HUES64 (cell line): ENCODE results near the gene RPL35.

Experiments used
- H3K27ac ChIP-seq: 2 replicates; pipeline ENCODE4 v1.7.0; 2013; ENCODE audit warnings: low read depth, low read length, inconsistent platforms
- H3K27me3 ChIP-seq: 2 replicates; pipeline ENCODE4 v1.6.1; 2013; ENCODE audit warnings: mild to moderate bottlenecking, low read length; ENCODE audit not compliant: insufficient read depth
- H3K36me3 ChIP-seq: 2 replicates; pipeline ENCODE4 v1.6.1; 2013; ENCODE audit warnings: mild to moderate bottlenecking, low read length; ENCODE audit not compliant: insufficient read depth
- H3K4me1 ChIP-seq: 2 replicates; pipeline ENCODE4 v1.6.1; 2013; ENCODE audit warnings: mild to moderate bottlenecking, low read length, moderate library complexity; ENCODE audit not compliant: insufficient read depth
- H3K4me3 ChIP-seq: 2 replicates; pipeline ENCODE4 v1.5.1; 2013; ENCODE audit warnings: mild to moderate bottlenecking, low read length, moderate library complexity
- H3K9ac ChIP-seq: 2 replicates; pipeline ENCODE4 v1.6.1; 2013; ENCODE audit warnings: mild to moderate bottlenecking, low read depth, low read length
- H3K9me3 ChIP-seq: 2 replicates; pipeline ENCODE4 v1.6.1; 2013; ENCODE audit warnings: low read depth, low read length; ENCODE audit not compliant: insufficient read depth
- WGBS: fragments of 150-250, 120-280 bp; methylation state at CpG from one replicate; pipeline ENCODE4 v1.1.7; 2013; ENCODE audit warnings: missing lambda C conversion rate; 5-methylcytosine and 5-hydroxymethylcytosine counted together

Gene RPL35

DNA sequence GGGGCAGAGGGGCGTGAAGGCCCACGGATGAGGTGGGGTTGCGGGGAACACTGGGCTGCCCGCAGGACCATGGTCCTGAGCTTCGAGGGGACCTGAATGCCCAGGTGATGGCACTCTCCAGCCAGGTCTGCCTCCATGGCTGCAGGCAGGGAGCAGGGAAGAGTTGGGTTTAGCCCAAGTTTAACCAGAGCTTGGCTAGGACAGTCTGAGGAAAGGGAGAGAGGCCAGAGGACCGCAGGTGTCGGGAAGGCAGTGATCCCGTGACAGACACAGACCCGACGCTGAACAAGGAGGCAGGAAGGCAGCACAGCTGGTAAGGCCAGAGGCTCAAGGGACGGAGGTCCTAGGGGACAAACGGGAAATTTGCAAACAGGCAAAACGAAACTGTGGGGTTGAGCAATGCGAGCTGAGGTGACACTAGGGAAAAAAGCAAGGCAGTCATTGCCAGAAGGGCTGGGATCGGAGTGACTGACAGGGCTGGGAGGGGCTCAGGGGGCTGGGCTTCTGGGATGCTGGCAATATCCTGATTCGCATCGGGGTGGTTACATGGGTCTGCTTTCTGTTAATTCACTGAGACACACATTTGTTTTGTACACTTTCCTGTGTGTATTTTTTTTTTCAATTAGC, 25.2 kb upstream of the RPL35 start:
- Histone ChIP-seq H3K27me3 (no peaks in the 10 kb centered on the region), H3K4me3 (no peak overlapping the region), H3K27ac (no peak overlapping the region), H3K36me3 (peaks cover 27% of the 10 kb centered on the region), H3K9me3 (no peaks in the 10 kb centered on the region), H3K4me1 (peaks cover 8% of the 10 kb centered on the region; the same call in 1 of the 2 replicates), H3K9ac (no peak overlapping the region)
- WGBS, result 90% methylated on average over 17 of the region's 17 CpGs

DNA sequence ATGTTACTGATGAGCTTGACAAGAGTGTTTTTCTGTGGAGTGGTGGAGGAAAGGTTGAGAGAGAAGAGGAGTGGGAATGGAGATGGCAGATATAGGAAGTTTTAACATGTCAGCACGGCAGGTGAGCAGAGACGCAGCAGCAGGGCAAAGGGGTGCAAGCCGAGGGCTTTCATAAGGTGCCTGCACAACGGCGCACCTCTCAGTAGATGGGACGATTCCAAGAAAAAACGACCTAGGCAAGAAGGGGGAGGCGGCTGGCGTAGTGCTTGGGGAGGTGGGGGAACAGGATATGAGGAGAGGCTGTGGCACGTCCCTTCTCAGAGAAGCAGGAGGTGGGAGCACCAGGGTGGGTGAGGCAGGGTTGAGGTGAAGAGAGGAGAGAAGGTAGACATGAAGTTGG, 24.7 kb upstream of the RPL35 start:
- H3K4me1 ChIP-seq, result peaks cover 13% of the 10 kb centered on the region; the same call in 1 of the 2 replicates
- no peaks in the 10 kb centered on the region for H3K27me3 ChIP-seq
- no peak overlapping the region for H3K27ac ChIP-seq
- no peak overlapping the region for H3K4me3 ChIP-seq
- peaks cover 27% of the 10 kb centered on the region for H3K36me3 ChIP-seq
- no peak overlapping the region for H3K9ac ChIP-seq
- no peaks in the 10 kb centered on the region for H3K9me3 ChIP-seq
- 88% methylated on average over 10 of the region's 10 CpGs for WGBS

DNA sequence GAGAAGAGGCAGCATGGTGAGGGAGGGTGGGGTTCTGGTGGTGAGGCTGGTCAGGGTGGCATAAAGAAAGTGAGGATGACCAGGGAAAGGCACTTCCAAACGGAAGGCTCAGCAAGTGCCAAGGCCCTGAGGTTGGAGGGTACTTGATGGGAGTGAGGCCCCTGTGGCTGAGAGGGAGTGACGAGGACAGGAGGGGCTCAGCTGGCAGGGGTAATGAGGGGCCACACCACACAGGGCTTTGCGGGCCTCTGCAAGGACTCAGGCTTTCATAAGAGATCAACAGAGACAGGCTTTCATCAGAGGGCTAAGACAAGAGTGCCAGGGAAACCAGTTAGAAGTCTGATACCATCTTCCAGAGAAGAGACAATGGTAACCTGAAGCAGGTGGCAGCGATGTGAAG, 23.8 kb upstream of the RPL35 start:
- Histone ChIP-seq H3K9me3 (no peaks in the 10 kb centered on the region), H3K4me3 (no peak overlapping the region), H3K9ac (no peak overlapping the region), H3K27me3 (no peaks in the 10 kb centered on the region), H3K4me1 (peaks cover 22% of the 10 kb centered on the region), H3K36me3 (peaks cover 21% of the 10 kb centered on the region), H3K27ac (no peak overlapping the region)
- WGBS, result 93% methylated on average over 4 of the region's 4 CpGs

DNA sequence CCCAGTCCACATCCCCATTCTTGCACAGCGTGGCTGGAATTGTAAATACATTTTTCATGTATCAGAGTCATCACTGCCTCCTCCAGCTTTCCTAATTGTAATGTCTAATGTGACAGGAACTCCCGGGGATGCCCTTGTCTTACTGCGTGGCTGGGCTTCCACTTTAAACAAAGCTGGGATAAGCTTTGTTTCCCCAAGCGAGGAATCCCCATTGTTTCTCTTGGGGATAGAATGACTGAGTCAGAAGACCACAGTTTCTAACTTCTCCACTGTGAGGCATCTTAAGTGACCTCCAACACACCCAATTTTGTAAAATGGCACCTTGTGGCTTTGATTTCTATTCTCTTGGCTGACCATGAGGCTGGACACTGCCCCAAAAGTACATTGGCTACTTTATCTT, 22.6 kb upstream of the RPL35 start:
- no peak overlapping the region for H3K9ac ChIP-seq
- peaks cover 15% of the 10 kb centered on the region; the same call in 1 of the 2 replicates for H3K36me3 ChIP-seq
- H3K4me3 ChIP-seq, result no peak overlapping the region
- 62% methylated on average over 4 of the region's 4 CpGs for WGBS
- peaks cover 30% of the 10 kb centered on the region for H3K4me1 ChIP-seq
- H3K27ac ChIP-seq, result peak overlapping the region; percentile 3
- H3K9me3 ChIP-seq, result no peaks in the 10 kb centered on the region
- H3K27me3 ChIP-seq, result no peaks in the 10 kb centered on the region

DNA sequence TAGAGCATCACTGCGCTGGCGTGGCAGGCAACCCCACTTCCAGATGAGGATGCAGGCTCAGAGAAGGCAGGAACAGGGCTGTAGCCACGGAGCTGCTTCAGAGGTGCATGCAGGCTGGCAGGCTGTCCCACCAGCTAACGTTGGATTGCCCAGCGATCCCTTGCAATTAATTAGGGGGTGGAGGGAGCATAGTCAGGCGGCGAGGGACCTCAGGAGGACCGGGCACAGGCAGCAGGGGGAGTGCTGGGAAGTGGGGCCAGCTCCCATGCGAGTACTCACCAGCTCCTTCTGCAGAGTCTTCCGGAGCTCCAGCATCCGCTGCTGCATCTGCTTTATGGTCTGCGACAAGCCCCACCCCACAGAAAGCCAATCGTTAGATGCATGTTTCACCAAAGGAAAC, 20.5 kb upstream of the RPL35 start:
- Histone ChIP-seq H3K27me3 (no peaks in the 10 kb centered on the region), H3K9ac (peak overlapping the region; percentile 16; the same call in 1 of the 2 replicates), H3K36me3 (peaks cover 24% of the 10 kb centered on the region), H3K9me3 (no peaks in the 10 kb centered on the region), H3K4me3 (no peak overlapping the region), H3K27ac (no peak overlapping the region), H3K4me1 (peaks cover 30% of the 10 kb centered on the region)
- 73% methylated on average over 13 of the region's 13 CpGs for WGBS

DNA sequence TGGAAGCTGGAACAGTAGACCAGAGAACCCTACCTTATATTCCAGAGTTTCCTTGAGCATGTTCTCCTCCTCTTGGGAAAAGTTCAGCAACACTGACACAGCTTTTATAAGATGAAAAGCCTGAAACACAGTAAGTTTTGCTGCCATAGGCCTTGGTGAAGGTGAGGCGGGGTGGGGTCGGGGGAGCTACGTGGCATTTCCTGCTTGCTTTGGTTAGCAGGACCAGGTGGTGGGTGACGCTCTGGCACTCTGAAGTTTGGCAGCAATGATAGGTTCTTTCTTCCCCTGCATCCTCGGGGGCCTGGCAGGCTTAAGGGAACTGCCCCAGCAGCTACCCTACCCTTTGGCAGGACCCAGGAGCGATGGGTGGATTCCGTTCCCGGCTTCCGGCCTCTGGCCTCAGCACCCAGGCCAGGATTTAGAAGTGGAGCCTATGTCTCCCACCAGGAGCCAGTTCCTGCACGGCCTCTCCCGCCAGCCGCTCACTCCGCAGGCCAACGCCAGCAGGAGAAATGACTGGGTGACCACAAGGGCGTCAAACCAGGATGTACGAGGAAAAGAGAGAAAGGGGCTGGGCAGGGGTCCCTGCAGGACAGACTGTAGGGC, 19.5 kb upstream of the RPL35 start:
- Histone ChIP-seq H3K27ac (peak overlapping the region; percentile 41; the same call in 1 of the 2 replicates), H3K27me3 (no peaks in the 10 kb centered on the region), H3K36me3 (peaks cover 32% of the 10 kb centered on the region), H3K9me3 (no peaks in the 10 kb centered on the region), H3K4me3 (no peak overlapping the region), H3K4me1 (peaks cover 30% of the 10 kb centered on the region), H3K9ac (no peak overlapping the region)
- 91% methylated on average over 16 of the region's 16 CpGs for WGBS

DNA sequence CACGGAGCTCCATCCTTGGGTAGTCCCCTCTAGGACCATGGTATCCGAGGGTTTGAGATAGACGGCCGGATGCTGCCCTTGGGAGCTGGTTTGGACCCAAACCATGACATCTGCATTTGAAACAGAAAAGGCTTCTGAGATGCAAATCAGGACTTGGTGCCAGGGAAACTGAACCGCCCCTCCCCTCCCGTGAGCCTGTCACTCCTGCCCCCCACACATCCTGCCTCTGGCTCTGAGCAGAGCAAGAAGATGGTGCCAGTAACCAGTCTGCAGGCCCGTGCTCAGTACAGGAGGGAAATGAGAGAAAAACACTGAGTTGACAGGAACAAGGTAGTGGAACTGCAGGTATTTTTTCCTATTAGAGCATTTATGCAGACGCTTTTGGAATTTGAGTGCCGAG, 18.7 kb upstream of the RPL35 start:
- H3K9ac ChIP-seq, result no peak overlapping the region
- no peaks in the 10 kb centered on the region for H3K27me3 ChIP-seq
- H3K4me3 ChIP-seq, result no peak overlapping the region
- WGBS, result 19% methylated on average over 9 of the region's 9 CpGs
- no peaks in the 10 kb centered on the region for H3K9me3 ChIP-seq
- H3K36me3 ChIP-seq, result peaks cover 37% of the 10 kb centered on the region
- peak overlapping the region; percentile 41; the same call in 1 of the 2 replicates for H3K27ac ChIP-seq
- H3K4me1 ChIP-seq, result peaks cover 30% of the 10 kb centered on the region

DNA sequence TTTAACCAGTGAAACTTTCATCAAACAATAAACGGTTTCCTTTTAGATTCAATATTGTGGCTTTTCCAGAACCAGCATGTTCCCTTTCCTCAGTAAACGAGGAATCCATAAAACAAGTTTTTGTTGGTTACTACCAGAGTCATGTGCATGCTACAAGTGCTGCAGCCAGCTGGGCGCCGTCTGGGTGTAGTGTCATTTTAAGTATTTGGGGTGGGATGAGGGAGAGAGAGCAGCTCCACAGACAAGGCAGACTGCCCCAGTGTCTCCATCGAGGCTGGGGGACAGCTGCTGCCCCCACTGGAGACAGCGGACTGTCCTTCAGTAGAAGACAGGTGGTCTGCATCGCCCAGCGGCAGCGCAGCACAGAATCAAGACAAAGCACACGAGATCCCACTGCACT, 17.5 kb upstream of the RPL35 start:
- H3K4me1 ChIP-seq, result peaks cover 27% of the 10 kb centered on the region
- peak overlapping the region; percentile 31; the same call in 1 of the 2 replicates for H3K27ac ChIP-seq
- H3K9ac ChIP-seq, result no peak overlapping the region
- H3K9me3 ChIP-seq, result no peaks in the 10 kb centered on the region
- WGBS, result 87% methylated on average over 10 of the region's 10 CpGs
- no peak overlapping the region for H3K4me3 ChIP-seq
- H3K27me3 ChIP-seq, result no peaks in the 10 kb centered on the region
- H3K36me3 ChIP-seq, result peaks cover 50% of the 10 kb centered on the region

DNA sequence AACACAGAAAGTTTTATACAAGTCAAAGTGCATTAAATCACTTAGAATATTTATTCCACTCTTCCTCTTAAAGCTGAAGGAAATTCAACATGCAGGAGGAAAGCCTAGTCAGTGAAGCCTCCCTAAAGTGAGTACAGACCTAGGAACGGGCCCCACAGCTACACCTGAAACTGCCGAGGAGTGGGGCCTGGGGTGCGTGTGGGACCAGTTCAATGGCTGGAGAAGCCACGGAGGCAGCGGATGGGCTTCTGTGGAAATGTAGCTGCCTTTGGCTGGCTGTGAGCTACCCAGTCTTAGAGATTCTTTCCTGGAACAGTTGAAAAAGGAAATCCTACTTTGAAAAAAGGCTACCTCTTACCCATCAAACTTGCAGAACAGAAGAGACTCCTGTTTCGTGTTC, 16.8 kb upstream of the RPL35 start:
- 90% methylated on average over 6 of the region's 6 CpGs for WGBS
- H3K4me3 ChIP-seq, result no peak overlapping the region
- H3K4me1 ChIP-seq, result peaks cover 27% of the 10 kb centered on the region
- H3K27me3 ChIP-seq, result no peaks in the 10 kb centered on the region
- no peaks in the 10 kb centered on the region for H3K9me3 ChIP-seq
- H3K27ac ChIP-seq, result no peak overlapping the region
- peaks cover 57% of the 10 kb centered on the region for H3K36me3 ChIP-seq
- H3K9ac ChIP-seq, result no peak overlapping the region

DNA sequence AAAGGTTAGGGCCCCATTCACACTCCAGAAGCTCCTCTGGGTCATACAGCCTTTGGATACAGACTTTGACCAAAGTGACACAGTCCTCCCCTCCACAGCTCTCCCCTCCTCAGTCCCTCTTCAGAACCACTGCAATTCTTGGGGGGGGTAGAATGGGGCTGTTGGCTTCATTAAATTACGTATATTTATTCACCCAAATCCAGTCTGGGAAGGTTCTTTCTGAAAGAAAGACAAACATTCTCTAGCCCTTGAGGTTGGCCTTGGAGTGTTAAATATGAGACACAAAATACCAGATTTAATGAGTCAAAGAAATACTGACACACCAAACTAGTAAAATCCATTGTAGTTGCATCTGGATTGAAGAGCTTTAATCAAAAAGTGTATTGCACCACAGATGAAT, 16.3 kb upstream of the RPL35 start:
- Histone ChIP-seq H3K36me3 (peaks cover 62% of the 10 kb centered on the region), H3K4me1 (peaks cover 27% of the 10 kb centered on the region), H3K9ac (no peak overlapping the region), H3K27me3 (no peaks in the 10 kb centered on the region), H3K9me3 (no peaks in the 10 kb centered on the region), H3K27ac (no peak overlapping the region), H3K4me3 (no peak overlapping the region)
- no CpG with 5 or more reads among the region's 1 CpG for WGBS

DNA sequence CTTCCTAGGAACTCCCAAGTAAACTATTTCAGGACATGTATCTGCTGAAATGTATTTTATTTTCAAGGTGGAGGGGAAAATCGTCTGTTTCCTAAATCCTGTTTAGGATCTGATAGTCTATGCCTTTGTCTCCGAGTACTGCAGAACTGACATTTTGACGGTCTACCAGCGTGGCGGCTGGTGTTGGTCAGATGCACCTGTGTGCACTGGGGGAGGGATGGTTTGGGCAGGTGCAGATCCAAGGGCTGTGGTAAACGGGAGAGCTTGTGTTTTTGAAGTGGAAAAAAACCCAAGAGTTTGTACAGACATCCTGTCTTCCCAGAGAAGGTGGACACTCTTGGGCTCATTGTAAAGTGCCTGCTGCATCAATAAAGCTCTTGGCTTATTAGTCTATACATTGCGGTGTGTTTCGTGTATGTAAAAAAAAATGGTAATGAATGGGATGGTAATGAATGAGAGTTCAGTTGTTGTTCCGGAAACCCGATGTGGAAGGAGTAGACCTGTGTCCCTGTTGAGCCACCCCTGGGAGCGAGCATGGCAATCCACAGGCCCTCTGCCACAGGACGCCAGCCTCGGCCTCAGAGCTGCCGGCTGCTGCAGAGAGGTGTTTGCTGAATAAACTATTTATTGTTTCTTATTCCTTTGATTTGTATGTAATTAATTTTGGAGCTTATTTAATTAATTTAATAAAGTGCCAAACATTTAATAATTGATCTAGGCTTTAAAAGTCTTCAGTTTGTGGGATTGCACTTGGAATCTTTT, 15.4 kb upstream of the RPL35 start:
- H3K9ac ChIP-seq, result no peak overlapping the region
- WGBS, result 92% methylated on average over 14 of the region's 14 CpGs
- H3K4me3 ChIP-seq, result no peak overlapping the region
- H3K9me3 ChIP-seq, result no peaks in the 10 kb centered on the region
- H3K27ac ChIP-seq, result no peak overlapping the region
- H3K4me1 ChIP-seq, result peaks cover 24% of the 10 kb centered on the region
- peaks cover 69% of the 10 kb centered on the region for H3K36me3 ChIP-seq
- no peaks in the 10 kb centered on the region for H3K27me3 ChIP-seq
